Gastrocnemius medialis (tissue), 4 donors: ENCODE data around the gene ZNF775.

Experiments
- POLR2A ChIP-seq, 2 donors: fragments of 450-650 bp; IDR thresholded peaks; one replicate each; pipeline ENCODE4 v1.6.1; 2017; ENCODE audit warnings: antibody characterized with exemption in 2 of 2, mild to moderate bottlenecking in 2 of 2, moderate library complexity in 2 of 2
- TF ChIP-seq, protein P1 (sequence below), 5 experiments: fragments of 450-650 bp in 3 of 5; fragments of 200-600 bp in 2 of 5; sonication (generic) in 2 of 5; IDR thresholded peaks in 4 of 5; conservative IDR thresholded peaks in 1 of 5; 1 replicate in 4 of 5; 2 replicates in 1 of 5; pipeline ENCODE4 v1.5.1; 2016 to 2019; ENCODE audit warnings: antibody characterized with exemption in 5 of 5, mild to moderate bottlenecking in 3 of 5, moderate library complexity in 3 of 5

DNA sequence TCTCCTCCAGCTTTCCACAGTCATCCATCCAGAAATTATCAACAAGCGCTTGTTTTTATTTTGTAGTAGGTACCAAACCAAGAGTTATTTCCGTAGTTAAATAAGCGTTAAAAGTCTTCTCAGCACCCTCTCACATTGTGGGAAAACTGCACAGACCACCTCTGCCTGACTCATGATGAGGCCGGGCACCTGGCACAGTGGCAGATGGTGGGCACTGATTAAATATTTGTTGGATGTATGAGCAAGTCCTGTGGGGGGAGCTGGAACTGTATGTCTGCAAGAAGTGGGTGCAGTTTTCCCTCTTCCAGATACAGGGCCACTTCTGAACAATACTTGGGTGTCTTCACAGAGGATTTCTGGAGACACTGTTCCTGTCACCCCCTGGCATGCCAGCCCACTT lies 15.8 kb upstream of the ZNF775 start:
- TF ChIP-seq, protein P1, sequence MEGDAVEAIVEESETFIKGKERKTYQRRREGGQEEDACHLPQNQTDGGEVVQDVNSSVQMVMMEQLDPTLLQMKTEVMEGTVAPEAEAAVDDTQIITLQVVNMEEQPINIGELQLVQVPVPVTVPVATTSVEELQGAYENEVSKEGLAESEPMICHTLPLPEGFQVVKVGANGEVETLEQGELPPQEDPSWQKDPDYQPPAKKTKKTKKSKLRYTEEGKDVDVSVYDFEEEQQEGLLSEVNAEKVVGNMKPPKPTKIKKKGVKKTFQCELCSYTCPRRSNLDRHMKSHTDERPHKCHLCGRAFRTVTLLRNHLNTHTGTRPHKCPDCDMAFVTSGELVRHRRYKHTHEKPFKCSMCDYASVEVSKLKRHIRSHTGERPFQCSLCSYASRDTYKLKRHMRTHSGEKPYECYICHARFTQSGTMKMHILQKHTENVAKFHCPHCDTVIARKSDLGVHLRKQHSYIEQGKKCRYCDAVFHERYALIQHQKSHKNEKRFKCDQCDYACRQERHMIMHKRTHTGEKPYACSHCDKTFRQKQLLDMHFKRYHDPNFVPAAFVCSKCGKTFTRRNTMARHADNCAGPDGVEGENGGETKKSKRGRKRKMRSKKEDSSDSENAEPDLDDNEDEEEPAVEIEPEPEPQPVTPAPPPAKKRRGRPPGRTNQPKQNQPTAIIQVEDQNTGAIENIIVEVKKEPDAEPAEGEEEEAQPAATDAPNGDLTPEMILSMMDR (IDR thresholded peaks at IDR 0.05 in 4 of 5, conservative IDR thresholded peaks at IDR 0.05 in 1 of 5) = no peak
- no peak for TF ChIP-seq POLR2A (IDR thresholded peaks at IDR 0.05)
